ENCODE results near the gene CPLANE2.
"Not testable (repeated sequence)": the region's sequence is repeated elsewhere in the genome, so short reads cannot be mapped to it uniquely, and the experiment has no call there.

Gene CPLANE2

GRCh38 chr1:16226490-16227179, 10.3 kb downstream of the CPLANE2 start:
- no peak for DNase-seq

GRCh38 chr1:16226129-16226489, 10.9 kb downstream of the CPLANE2 start:
- no peak for DNase-seq

- no peak for DNase-seq
These were observed 12.5 kb downstream of the CPLANE2 start for GRCh38 chr1:16224472-16224871.

- DNase-seq = not testable (repeated sequence)
These were observed 14.3 kb downstream of the CPLANE2 start for GRCh38 chr1:16222716-16223115.

GRCh38 chr1:16221499-16221898, 15.5 kb downstream of the CPLANE2 start:
- DNase-seq = no peak

- no peak for DNase-seq
These were observed 16.9 kb downstream of the CPLANE2 start for GRCh38 chr1:16219968-16220500.

- DNase-seq = no peak
These were observed 18.3 kb downstream of the CPLANE2 start for GRCh38 chr1:16218674-16219071.

GRCh38 chr1:16218014-16218673, 18.8 kb downstream of the CPLANE2 start:
- no peak for DNase-seq

GRCh38 chr1:16217061-16217785, 19.8 kb downstream of the CPLANE2 start:
- peak; percentile 89 for DNase-seq

GRCh38 chr1:16215882-16216753, 20.9 kb downstream of the CPLANE2 start:
- DNase-seq = no peak

- not testable (repeated sequence) for DNase-seq
These were observed 21.7 kb downstream of the CPLANE2 start for GRCh38 chr1:16215240-16215639.

- not testable (repeated sequence) for DNase-seq
These were observed 23.4 kb downstream of the CPLANE2 start for GRCh38 chr1:16213544-16213943.

GRCh38 chr1:16213013-16213412, 24.0 kb downstream of the CPLANE2 start:
- no peak for DNase-seq

- no peak for DNase-seq
These were observed 24.6 kb downstream of the CPLANE2 start, which contains the start of gene ARHGEF19 for GRCh38 chr1:16212251-16212961. Gene ARHGEF19 (minus strand): TSS chr1:16212652. CDS start chr1:16209054, 3,598 bp downstream.

- DNase-seq = no peak
These were observed 25.2 kb downstream of the CPLANE2 start for GRCh38 chr1:16211824-16212223.

- DNase-seq = no peak
These were observed 26.4 kb downstream of the CPLANE2 start for GRCh38 chr1:16210581-16210980.

GRCh38 chr1:16209847-16210407, 27.1 kb downstream of the CPLANE2 start:
- DNase-seq = no peak

- DNase-seq = no peak
These were observed 27.7 kb downstream of the CPLANE2 start for GRCh38 chr1:16209132-16209846.

- no peak for DNase-seq
These were observed 28.6 kb downstream of the CPLANE2 start for GRCh38 chr1:16208270-16208987.

Measured in activated T-cell treated with anti-CD3 and anti-CD28 coated beads for 4 hours (primary cell).